Tibial artery (tissue), 4 donors: Measurements from ENCODE around the gene HS3ST3A1.

ENCODE experiments used
- DNase-seq, 2 donors: peaks; one replicate each; pipeline ENCODE4 v3.0.0-alpha.2; 2019
- H3K27ac ChIP-seq, 2 donors: fragments of 200-600 bp; sonication (generic) in 1 of 2; 1 replicate in 1 of 2; 2 replicates in 1 of 2; pipeline ENCODE4 v1.5.1; 2018 to 2019; ENCODE audit warnings: mild to moderate bottlenecking in 1 of 2
- H3K27me3 ChIP-seq, 2 donors: fragments of 200-600 bp; sonication (generic) in 1 of 2; one replicate each; pipeline versions ENCODE4 v1.5.1 to v1.6.0; 2016 to 2019
- H3K36me3 ChIP-seq, 3 donors: fragments of 200-600 bp; sonication (generic) in 2 of 3; one replicate each; pipeline ENCODE4 v1.5.1; 2016 to 2019; ENCODE audit warnings: mild to moderate bottlenecking in 2 of 3
- H3K4me1 ChIP-seq, 4 donors: fragments of 200-600 bp; sonication (generic) in 2 of 4; 1 replicate in 3 of 4; 2 replicates in 1 of 4; pipeline ENCODE4 v1.5.1; 2016 to 2019
- H3K4me3 ChIP-seq, 2 donors: fragments of 200-600 bp; sonication (generic) in 1 of 2; 1 replicate in 1 of 2; 2 replicates in 1 of 2; pipeline ENCODE4 v1.5.1; 2018 to 2019; ENCODE audit warnings: mild to moderate bottlenecking in 2 of 2
- H3K9me3 ChIP-seq, 3 donors: fragments of 200-600 bp; sonication (generic) in 1 of 3; one replicate each; pipeline ENCODE4 v1.5.1; 2016 to 2019
- CTCF ChIP-seq, 2 experiments: fragments of 200-600 bp in 1 of 2; fragments of 450-650 bp in 1 of 2; IDR thresholded peaks; one replicate each; pipeline ENCODE4 v1.5.1; 2017 to 2019; ENCODE audit warnings: antibody characterized with exemption in 2 of 2, mild to moderate bottlenecking in 1 of 2, moderate library complexity in 1 of 2
- intact Hi-C: fragments of 100-400 bp; cut with DNase I; formaldehyde crosslinking; loops from one replicate; pipeline ENCODE4 v1.15.0; 2023; ENCODE audit warnings: low total_unique reads

Gene HS3ST3A1

DNA sequence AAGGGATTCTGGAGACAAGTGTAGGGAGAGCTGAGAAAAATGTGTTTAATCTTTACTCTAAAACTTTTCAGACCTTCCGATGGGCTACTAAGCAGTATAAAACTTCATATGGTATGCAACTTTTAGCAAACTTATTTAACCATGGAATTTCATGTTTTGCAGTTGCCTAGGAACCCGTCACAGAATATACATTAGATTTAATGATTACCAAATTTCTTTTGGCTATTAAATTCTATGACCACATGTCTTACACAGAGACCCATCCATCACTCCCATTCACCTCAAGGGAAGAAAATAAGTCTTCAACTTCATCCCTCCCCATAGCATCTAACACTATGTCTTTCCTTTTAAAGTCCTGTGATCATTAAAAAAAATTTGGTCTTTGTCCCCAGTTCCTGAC, 54.9 kb downstream of the HS3ST3A1 start:
- no peak overlapping the region for H3K27ac ChIP-seq
- no peak for TF ChIP-seq CTCF (IDR thresholded peaks at IDR 0.05)
- no peak for DNase-seq
- intact Hi-C loops: no loop called here
- no peak overlapping the region for H3K4me3 ChIP-seq
- no peaks in the 10 kb centered on the region for H3K27me3 ChIP-seq
- no peaks in the 10 kb centered on the region for H3K9me3 ChIP-seq
- no peaks in the 10 kb centered on the region for H3K36me3 ChIP-seq
- no peaks in the 10 kb centered on the region for H3K4me1 ChIP-seq

DNA sequence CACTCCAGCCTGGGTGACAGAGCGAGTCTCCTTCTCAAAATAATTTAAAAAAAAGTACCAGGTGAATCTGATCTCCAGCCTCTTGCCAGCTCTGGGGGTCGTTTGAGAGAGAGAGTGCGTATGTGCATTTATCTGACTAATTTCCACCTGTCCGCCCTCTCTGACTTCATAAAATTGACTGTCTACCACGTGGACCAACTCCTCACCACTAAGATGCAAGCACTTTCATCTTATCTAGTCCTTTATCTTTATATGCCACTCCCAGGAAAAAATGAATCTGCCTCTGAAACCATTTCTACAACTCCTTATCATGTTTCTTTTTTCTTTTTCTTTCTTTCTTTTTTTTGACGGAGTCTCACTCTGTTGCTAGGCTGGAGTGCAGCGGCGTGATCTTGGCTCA, 55.8 kb downstream of the HS3ST3A1 start:
- no peak for DNase-seq
- Histone ChIP-seq H3K27me3 (no peaks in the 10 kb centered on the region), H3K4me3 (no peak overlapping the region), H3K27ac (no peak overlapping the region), H3K36me3 (no peaks in the 10 kb centered on the region), H3K4me1 (no peaks in the 10 kb centered on the region), H3K9me3 (no peaks in the 10 kb centered on the region)
- intact Hi-C loops: no loop called here
- no peak for TF ChIP-seq CTCF (IDR thresholded peaks at IDR 0.05)

- no peak for DNase-seq
- Histone ChIP-seq H3K4me1 (no peaks in the 10 kb centered on the region), H3K27me3 (no peaks in the 10 kb centered on the region), H3K4me3 (no peak overlapping the region), H3K9me3 (no peaks in the 10 kb centered on the region), H3K36me3 (no peaks in the 10 kb centered on the region), H3K27ac (no peak overlapping the region)
- no peak for TF ChIP-seq CTCF (IDR thresholded peaks at IDR 0.05)
- intact Hi-C loops: no loop called here
These were observed 57.0 kb downstream of the HS3ST3A1 start for GRCh38 chr17:13544765-13545164.

- H3K4me3 ChIP-seq: no peak overlapping the region
- TF ChIP-seq CTCF (IDR thresholded peaks at IDR 0.05): no peak
- no peaks in the 10 kb centered on the region for H3K9me3 ChIP-seq
- intact Hi-C loops: no loop called here
- H3K4me1 ChIP-seq: no peaks in the 10 kb centered on the region
- H3K27ac ChIP-seq: no peak overlapping the region
- H3K27me3 ChIP-seq: no peaks in the 10 kb centered on the region
- H3K36me3 ChIP-seq: no peaks in the 10 kb centered on the region
- no peak for DNase-seq
These were observed 57.4 kb downstream of the HS3ST3A1 start for GRCh38 chr17:13544292-13544691.

- intact Hi-C loops: no loop called here
- H3K4me3 ChIP-seq: no peak overlapping the region
- no peaks in the 10 kb centered on the region for H3K9me3 ChIP-seq
- no peaks in the 10 kb centered on the region for H3K27me3 ChIP-seq
- no peak for DNase-seq
- TF ChIP-seq CTCF (IDR thresholded peaks at IDR 0.05): no peak
- H3K4me1 ChIP-seq: no peaks in the 10 kb centered on the region
- no peaks in the 10 kb centered on the region for H3K36me3 ChIP-seq
- H3K27ac ChIP-seq: no peak overlapping the region
These were observed 59.1 kb downstream of the HS3ST3A1 start for GRCh38 chr17:13542636-13543035.

DNA sequence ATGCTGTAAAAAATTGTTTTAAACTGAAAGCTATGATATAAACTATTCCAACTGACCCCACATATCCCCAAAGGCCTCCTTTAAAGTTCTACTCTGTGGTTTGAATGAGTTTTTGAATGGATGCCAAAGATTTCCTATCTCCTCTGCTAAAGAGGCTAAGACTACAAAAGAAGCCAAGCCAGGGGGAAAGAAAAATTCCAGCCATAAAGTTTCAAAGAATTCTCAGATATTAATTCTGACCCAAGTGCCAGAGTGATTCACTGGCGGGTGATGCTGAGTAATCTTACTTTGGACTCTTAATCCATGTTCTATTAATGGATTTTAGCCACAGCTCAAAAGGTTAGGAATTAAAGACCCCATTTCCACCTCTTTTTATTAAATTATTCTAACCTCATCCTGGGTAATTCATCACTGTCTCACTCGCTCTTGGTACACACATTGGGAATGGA, 60.7 kb downstream of the HS3ST3A1 start:
- Histone ChIP-seq H3K4me1 (no peaks in the 10 kb centered on the region), H3K36me3 (no peaks in the 10 kb centered on the region), H3K9me3 (no peaks in the 10 kb centered on the region), H3K4me3 (no peak overlapping the region), H3K27ac (no peak overlapping the region), H3K27me3 (no peaks in the 10 kb centered on the region)
- peak in 1 of 2 donors; percentile 41 for DNase-seq
- intact Hi-C loops: no loop called here
- no peak for TF ChIP-seq CTCF (IDR thresholded peaks at IDR 0.05)
